Muscle of leg (tissue), 11 donors: Measurements from ENCODE around the gene DGKI. TPM values are rescaled to one million over a fixed set of nuclear protein-coding genes. Genes with fewer than 3 reads are reported as not detected.

ENCODE experiments used
- DNase-seq: peaks from one replicate; pipeline ENCODE4 v3.0.0; 2013
- H3K27ac ChIP-seq: one replicate; pipeline ENCODE4 v1.5.1; 2013; ENCODE audit warnings: mild to moderate bottlenecking, low read length, control low read depth
- H3K27me3 ChIP-seq: one replicate; pipeline ENCODE4 v1.6.1; 2013; ENCODE audit warnings: low read length; ENCODE audit not compliant: control insufficient read depth, insufficient read depth
- H3K36me3 ChIP-seq: one replicate; pipeline ENCODE4 v1.6.1; 2013; ENCODE audit warnings: low read length; ENCODE audit not compliant: control insufficient read depth, insufficient read depth
- H3K4me1 ChIP-seq: one replicate; pipeline ENCODE4 v1.6.1; 2013; ENCODE audit warnings: low read length; ENCODE audit not compliant: control insufficient read depth, insufficient read depth
- H3K4me3 ChIP-seq: one replicate; pipeline ENCODE4 v1.5.1; 2013; ENCODE audit warnings: low read length, control low read depth
- H3K9me3 ChIP-seq: replicated peaks from 2 replicates; pipeline ENCODE4 v1.6.1; 2013; ENCODE audit warnings: low read depth, low read length; ENCODE audit not compliant: control insufficient read depth
- WGBS: methylation state at CpG from one replicate; pipeline ENCODE4 v1.1.5; 2013; ENCODE audit warnings: missing lambda C conversion rate; ENCODE audit not compliant: insufficient coverage; 5-methylcytosine and 5-hydroxymethylcytosine counted together
- polyA plus RNA-seq, 8 donors: library from polyadenylated mRNA; unstranded; fragments of 120-200 nt; gene quantifications; one replicate each; pipeline versions ENCODE4 v1.2.1 to v1.2.3, GENCODE V29; 2013; ENCODE audit warnings: inconsistent platforms in 1 of 8, low replicate concordance in 1 of 8; ENCODE audit not compliant: insufficient read length in 8 of 8, insufficient read depth in 1 of 8
- total RNA-seq: library from RNA; stranded (reverse); fragments of 120-200 nt; gene quantifications from one replicate; pipeline ENCODE4 v1.2.4, GENCODE V29; 2013

DGKI gene
- total and polyA plus RNA-seq, 9 donors = 0.52 to 1.4 (median 0.70) TPM

DNA sequence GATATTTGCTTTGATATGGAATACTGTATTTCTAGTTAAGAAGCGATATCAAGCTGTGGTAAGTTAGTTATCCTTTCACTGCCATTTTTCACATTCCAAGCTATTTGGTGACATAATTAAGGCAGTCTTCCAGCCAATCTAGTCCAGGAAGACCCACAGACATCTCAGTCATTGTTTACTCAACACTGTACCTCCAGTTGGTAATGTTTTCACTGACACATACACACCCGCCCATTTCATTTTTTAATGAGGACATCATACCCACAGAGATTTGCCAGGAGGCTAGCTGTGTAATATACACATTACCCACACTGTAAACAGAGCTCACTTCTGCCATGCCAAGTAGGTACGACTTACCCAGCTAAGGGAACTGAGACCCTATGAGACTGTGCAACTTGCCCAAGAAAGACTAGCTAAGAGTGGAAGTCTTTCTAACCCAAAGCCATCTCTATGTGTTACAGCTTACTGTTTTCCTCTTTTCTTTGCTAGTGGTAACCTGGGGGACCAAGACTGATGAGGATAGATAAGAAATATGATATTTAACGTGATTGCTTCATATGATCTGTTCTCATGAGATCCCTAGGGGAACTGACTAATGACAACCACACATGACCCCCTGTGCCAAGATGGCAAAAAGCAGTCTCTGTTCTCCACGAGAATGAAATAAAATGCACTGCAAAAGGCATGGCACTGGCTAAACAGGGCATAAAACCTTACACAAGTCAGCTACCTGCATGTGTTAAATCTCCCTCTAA lies 179.0 kb downstream of the DGKI start:
- no peak for DNase-seq
- no peaks in the 10 kb centered on the region for H3K27me3 ChIP-seq
- WGBS = 77% methylated on average over 2 of the region's 5 CpGs

DNA sequence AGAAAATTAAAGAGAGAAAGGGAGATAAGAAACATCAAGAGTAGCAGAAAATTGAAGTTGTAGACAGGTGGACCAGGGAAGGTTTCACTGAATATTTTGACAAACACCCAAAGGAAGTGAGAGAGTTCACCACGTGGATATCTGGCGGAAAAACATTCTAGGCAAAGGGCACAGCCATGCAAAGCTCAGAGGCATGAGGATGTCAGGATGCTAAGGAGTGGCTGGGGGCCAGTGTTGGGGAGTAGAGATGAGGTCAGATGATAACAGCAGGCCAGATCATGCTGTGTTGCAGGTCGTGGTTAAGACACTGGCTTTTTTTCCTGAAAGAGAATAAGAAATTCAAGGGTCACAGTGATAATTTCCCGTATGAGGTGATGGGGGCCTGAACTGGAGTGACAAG lies 181.9 kb downstream of the DGKI start:
- 26% methylated on average over 3 of the region's 4 CpGs for WGBS
- H3K4me3 ChIP-seq = no peak overlapping the region

More for the DNA sequence above, 179.0 kb downstream of the DGKI start:
- Histone ChIP-seq H3K4me3 (no peak overlapping the region), H3K27ac (no peak overlapping the region), H3K9me3 (no peaks in the 10 kb centered on the region), H3K4me1 (no peaks in the 10 kb centered on the region), H3K36me3 (no peaks in the 10 kb centered on the region)

DNA sequence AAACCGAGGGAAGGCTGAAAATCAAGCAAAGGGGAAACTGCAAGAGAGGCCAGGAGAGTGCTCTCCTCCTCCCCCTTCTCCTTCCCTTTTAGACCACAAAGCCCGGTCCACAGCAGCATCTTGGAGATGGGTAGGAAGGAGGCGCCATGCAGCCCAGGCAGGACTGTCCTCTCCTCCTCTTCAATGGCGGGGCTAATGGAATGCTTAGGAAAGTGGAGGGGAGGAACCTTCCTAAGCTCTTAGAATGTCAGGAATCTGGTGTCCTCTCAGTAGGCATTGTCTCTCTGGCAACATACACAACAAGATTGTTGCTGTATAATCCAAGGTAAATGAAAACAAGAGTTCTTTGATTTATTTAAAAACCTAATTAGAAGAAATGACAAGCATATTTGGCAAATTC lies 185.1 kb downstream of the DGKI start:
- DNase-seq = no peak
- WGBS = 40% methylated on average over 1 of the region's 4 CpGs
- H3K4me1 ChIP-seq = no peaks in the 10 kb centered on the region
- H3K27me3 ChIP-seq = no peaks in the 10 kb centered on the region
- H3K9me3 ChIP-seq = no peaks in the 10 kb centered on the region
- no peak overlapping the region for H3K4me3 ChIP-seq
- no peaks in the 10 kb centered on the region for H3K36me3 ChIP-seq
- no peak overlapping the region for H3K27ac ChIP-seq

More for the DNA sequence above, 181.9 kb downstream of the DGKI start:
- no peak for DNase-seq
- Histone ChIP-seq H3K4me1 (no peaks in the 10 kb centered on the region), H3K27ac (no peak overlapping the region), H3K27me3 (no peaks in the 10 kb centered on the region), H3K9me3 (no peaks in the 10 kb centered on the region), H3K36me3 (no peaks in the 10 kb centered on the region)

DNA sequence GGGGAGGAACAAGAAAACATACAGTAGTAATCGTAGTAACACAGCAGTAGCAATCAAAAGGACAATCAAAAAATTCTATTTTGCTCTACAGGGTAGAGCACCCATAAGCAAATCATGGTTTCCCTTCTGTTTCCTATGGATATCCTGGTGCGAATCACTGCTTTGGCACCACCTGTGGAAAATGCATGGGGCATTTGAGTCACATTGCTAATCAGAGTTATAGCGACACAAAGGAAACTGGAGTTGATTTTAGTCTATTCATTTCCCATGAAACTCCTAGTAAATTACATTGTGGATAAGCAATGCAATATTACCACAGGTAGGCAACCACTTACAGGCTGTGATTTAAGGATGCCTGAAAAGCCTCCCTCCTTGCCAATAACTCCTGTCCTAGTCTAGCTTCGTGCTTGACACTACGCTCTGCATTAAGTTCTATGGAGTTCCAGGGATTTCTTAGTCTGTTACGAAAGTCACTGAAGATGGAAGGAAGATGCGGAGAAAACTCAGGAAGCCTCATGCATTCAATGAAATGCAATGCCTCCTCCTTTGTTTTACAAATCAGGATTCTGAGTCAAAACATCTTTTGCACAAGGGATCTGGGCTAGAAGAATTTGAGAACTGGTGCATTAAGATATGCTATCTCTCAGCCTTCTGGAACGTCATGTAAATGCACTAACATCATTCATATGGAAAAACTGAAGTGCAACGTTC lies 188.4 kb downstream of the DGKI start:
- DNase-seq = peak; percentile 24
- WGBS = no CpG with 5 or more reads among the region's 9 CpGs
- Histone ChIP-seq H3K27ac (no peak overlapping the region), H3K27me3 (no peaks in the 10 kb centered on the region), H3K4me3 (no peak overlapping the region), H3K36me3 (no peaks in the 10 kb centered on the region), H3K4me1 (no peaks in the 10 kb centered on the region), H3K9me3 (no peaks in the 10 kb centered on the region)

DNA sequence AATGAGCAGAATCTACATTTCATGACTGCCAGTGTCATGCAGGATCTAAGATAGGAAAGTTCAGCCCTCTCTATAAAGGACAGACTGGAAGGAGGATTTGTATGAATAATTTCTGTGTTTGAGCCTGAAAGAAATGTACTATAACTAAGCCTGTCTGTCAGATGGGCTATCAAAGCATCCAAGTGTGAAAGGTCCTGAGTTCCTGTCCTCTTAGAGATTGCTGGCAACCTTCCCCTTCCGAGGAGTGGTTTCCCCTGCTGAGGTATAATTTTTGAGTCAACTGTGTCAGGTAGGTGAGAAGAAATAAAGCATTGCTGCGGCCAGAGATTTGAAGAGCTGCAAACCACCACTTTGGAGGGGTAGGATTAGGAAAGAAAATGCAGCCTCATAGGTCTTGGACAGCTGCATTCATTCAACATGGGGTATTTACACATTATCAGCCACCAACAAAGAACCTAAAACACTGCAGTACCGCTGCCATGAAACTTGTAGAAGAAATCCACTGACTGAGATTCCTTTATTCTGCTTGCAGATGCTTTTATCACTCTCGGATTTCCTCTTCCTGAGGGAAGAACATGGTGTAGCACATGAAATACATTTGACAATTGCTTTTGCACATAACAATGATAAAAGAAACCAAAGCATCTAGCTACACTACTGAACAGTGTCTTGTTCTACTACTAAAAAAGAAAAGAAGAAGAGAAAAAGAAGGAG lies 189.1 kb downstream of the DGKI start:
- Histone ChIP-seq H3K4me3 (no peak overlapping the region), H3K27ac (no peak overlapping the region), H3K36me3 (no peaks in the 10 kb centered on the region), H3K9me3 (no peaks in the 10 kb centered on the region), H3K4me1 (no peaks in the 10 kb centered on the region), H3K27me3 (no peaks in the 10 kb centered on the region)
- no peak for DNase-seq
- 43% methylated on average over 2 of the region's 4 CpGs for WGBS

DNA sequence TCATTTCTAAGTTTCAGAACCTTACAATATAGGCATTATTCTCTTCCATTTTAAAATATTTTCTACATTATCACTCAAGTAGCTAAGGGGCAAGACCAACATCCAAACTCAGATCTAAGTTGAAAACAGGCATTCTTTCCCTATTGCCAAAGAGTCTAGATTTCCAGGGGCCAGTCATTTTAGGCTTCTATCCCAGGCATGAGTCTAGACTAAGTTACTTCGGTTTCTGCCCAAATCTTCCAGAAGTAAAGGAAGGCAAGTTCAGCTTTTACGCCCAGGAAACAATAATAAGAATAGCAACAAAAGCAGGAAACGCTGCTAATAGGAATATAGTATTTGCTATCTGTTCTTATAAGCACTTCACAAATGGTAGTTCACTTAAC lies 189.9 kb downstream of the DGKI start:
- Histone ChIP-seq H3K36me3 (no peaks in the 10 kb centered on the region), H3K27me3 (no peaks in the 10 kb centered on the region), H3K27ac (no peak overlapping the region), H3K9me3 (no peaks in the 10 kb centered on the region), H3K4me1 (no peaks in the 10 kb centered on the region), H3K4me3 (no peak overlapping the region)
- no CpG with 5 or more reads among the region's 3 CpGs for WGBS
- peak; percentile 7 for DNase-seq

DNA sequence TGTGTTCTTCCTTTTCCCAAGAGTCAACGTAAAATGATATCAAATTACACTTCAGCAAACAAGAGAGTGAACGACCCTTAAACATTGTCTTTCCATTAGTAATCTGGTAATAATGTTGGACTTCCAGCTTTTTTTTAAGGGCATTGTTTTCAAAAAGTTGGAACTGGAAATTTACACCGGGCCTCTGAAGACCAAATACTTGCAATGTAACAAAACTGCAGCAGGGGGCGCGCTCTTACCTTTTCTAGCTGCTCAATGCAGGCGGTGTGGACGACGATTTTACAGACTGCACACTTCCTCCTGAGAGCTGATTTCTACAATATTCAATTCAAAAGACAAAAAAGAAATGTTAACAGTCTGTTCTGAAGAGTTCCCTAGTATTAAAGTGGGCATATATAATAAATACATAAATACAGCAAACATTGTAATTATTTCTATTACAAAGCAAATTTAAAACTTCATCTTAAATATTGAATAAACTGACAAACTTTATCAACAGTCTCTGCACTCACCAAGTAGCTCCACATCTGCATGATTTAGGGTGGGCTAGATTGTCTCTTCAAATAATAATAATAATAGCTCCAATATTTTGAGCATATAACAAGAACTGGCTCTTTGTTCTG lies 190.4 kb downstream of the DGKI start:
- Histone ChIP-seq H3K4me1 (no peaks in the 10 kb centered on the region), H3K4me3 (no peak overlapping the region), H3K27me3 (no peaks in the 10 kb centered on the region), H3K27ac (no peak overlapping the region), H3K36me3 (no peaks in the 10 kb centered on the region), H3K9me3 (no peaks in the 10 kb centered on the region)
- 0% methylated on average over 3 of the region's 8 CpGs for WGBS
- peak; percentile 86 for DNase-seq

DNA sequence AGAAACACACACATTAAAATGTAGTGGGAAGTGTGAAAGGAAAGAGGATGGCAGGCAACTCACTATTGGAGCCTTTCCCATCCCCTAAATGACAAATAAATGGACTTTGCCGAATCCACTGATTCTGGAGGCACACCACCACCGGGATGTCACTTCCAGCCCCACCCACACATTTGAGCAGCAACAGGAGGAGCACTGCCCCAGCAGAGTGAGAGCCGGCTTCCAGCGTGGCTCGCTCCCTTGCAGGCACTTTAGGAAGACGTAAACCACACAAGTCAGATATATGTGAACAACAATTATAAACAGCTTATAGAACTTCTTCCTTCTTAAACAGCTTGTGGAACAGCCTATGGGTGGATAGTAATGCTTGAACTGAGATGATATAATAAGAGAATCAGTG lies 191.0 kb downstream of the DGKI start:
- H3K4me3 ChIP-seq = no peak overlapping the region
- H3K9me3 ChIP-seq = no peaks in the 10 kb centered on the region
- WGBS = 21% methylated on average over 2 of the region's 6 CpGs
- no peaks in the 10 kb centered on the region for H3K36me3 ChIP-seq
- DNase-seq = no peak
- no peaks in the 10 kb centered on the region for H3K27me3 ChIP-seq
- H3K27ac ChIP-seq = no peak overlapping the region
- H3K4me1 ChIP-seq = no peaks in the 10 kb centered on the region

DNA sequence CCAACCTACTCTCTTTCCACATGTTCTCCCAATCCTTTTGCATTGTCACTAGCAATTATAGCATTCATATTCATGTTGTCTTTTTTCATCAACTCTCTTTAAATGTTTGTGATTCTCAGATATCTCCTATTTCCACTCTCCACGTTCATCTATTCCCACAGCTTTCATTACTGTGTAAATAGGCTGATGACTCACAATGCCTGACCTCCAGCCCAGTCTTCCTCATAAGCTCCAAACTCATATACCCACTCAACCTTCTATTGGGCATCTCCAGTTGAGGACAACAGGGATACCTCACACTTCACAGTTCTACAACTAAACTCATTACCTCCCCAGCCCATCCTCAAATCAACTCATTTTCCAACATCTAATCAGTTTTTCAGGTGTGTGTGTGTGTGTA lies 194.1 kb downstream of the DGKI start:
- no peaks in the 10 kb centered on the region for H3K4me1 ChIP-seq
- no peak overlapping the region for H3K4me3 ChIP-seq
- H3K27me3 ChIP-seq = no peaks in the 10 kb centered on the region
- H3K36me3 ChIP-seq = no peaks in the 10 kb centered on the region
- no peak overlapping the region for H3K27ac ChIP-seq
- H3K9me3 ChIP-seq = no peaks in the 10 kb centered on the region
- 33% methylated on average over 1 of the region's 1 CpG for WGBS
- no peak for DNase-seq
